SK-N-SH (cell line): ENCODE data around the gene TIAM2. TPM values are rescaled to one million over a fixed set of nuclear protein-coding genes. Genes with fewer than 3 reads are reported as not detected.

Experiments used
- CTCF ChIA-PET: fragments of 300-600, 350-600 bp; formaldehyde crosslinking; extraction: SDS; loops from one replicate; lab custom pipeline; 2021; lab: Yijun Ruan, JAX
- POLR2A ChIA-PET: fragments of 350-600 bp; sonication (Branson Sonifier 250); formaldehyde crosslinking; extraction: SDS; loops from one replicate; lab custom pipeline; 2020; ENCODE audit warnings: antibody characterized with exemption, inconsistent platforms; lab: Yijun Ruan, JAX
- DNase-seq: peaks from one replicate; pipeline ENCODE4 v3.0.0; 2012
- H2AFZ ChIP-seq: fragments of 200-600 bp; sonication (generic); 2 replicates; pipeline ENCODE4 v1.8.1; 2016; ENCODE audit warnings: antibody characterized with exemption, mild to moderate bottlenecking, low read depth
- H3F3A ChIP-seq: fragments of 200-600 bp; sonication (generic); replicated peaks from 2 replicates; pipeline ENCODE3; 2016; ENCODE audit warnings: antibody characterized with exemption, mild to moderate bottlenecking; ENCODE audit not compliant: insufficient read depth
- H3K27ac ChIP-seq, 2 experiments: fragments of 200-500 bp in 1 of 2; fragments of 200-600 bp in 1 of 2; sonication (Bioruptor generic) in 1 of 2; sonication (generic), shearing (Covaris generic) in 1 of 2; 2 replicates each; pipeline versions ENCODE4 v1.5.1 to v1.6.1; 2014 to 2016; ENCODE audit warnings: low read depth in 2 of 2, inconsistent platforms in 1 of 2, low read length in 1 of 2, mild to moderate bottlenecking in 1 of 2, mixed read lengths in 1 of 2
- H3K27me3 ChIP-seq: fragments of 200-600 bp; sonication (generic), shearing (Covaris generic); 2 replicates; pipeline ENCODE4 v1.6.1; 2016; ENCODE audit warnings: mixed run types; ENCODE audit not compliant: insufficient read depth
- H3K36me3 ChIP-seq, 2 experiments: fragments of 200-500 bp in 1 of 2; fragments of 200-600 bp in 1 of 2; sonication (Bioruptor generic) in 1 of 2; sonication (generic) in 1 of 2; replicated peaks in 1 of 2; 2 replicates each; pipeline versions ENCODE3 to v1.5.1; 2014 to 2016; ENCODE audit warnings: low read length in 1 of 2, mild to moderate bottlenecking in 1 of 2; ENCODE audit not compliant: insufficient read depth in 2 of 2, control insufficient read depth in 1 of 2
- H3K4me1 ChIP-seq, 2 experiments: fragments of 200-500 bp in 1 of 2; fragments of 200-600 bp in 1 of 2; sonication (Bioruptor generic) in 1 of 2; sonication (generic), shearing (Covaris generic) in 1 of 2; 2 replicates each; pipeline versions ENCODE4 v1.5.1 to v1.6.1; 2014 to 2016; ENCODE audit warnings: low read depth in 1 of 2, low read length in 1 of 2, mixed run types in 1 of 2; ENCODE audit not compliant: insufficient read depth in 2 of 2, control insufficient read depth in 1 of 2
- H3K4me2 ChIP-seq: fragments of 200-600 bp; sonication (generic), shearing (Covaris generic); 2 replicates; pipeline ENCODE4 v1.6.1; 2017; ENCODE audit warnings: mixed run types
- H3K4me3 ChIP-seq, 2 experiments: fragments of 200-500 bp in 1 of 2; fragments of 200-600 bp in 1 of 2; sonication (Bioruptor generic) in 1 of 2; sonication (generic), shearing (Covaris generic) in 1 of 2; 2 replicates each; pipeline versions ENCODE4 v1.5.1 to v1.8.1; 2014 to 2016; ENCODE audit warnings: low read depth in 2 of 2, inconsistent platforms in 1 of 2, low read length in 1 of 2, mild to moderate bottlenecking in 1 of 2, mixed read lengths in 1 of 2, moderate library complexity in 1 of 2
- H3K79me2 ChIP-seq: fragments of 200-600 bp; sonication (generic); 2 replicates; pipeline ENCODE4 v1.8.1; 2017; ENCODE audit warnings: mild to moderate bottlenecking; ENCODE audit not compliant: insufficient read depth
- H3K9ac ChIP-seq: fragments of 200-600 bp; sonication (generic); 2 replicates; pipeline ENCODE4 v1.6.1; 2017; ENCODE audit warnings: mixed run types
- H3K9me2 ChIP-seq: fragments of 200-600 bp; sonication (generic); 2 replicates; pipeline ENCODE4 v1.6.1; 2017; ENCODE audit warnings: mixed run types
- H3K9me3 ChIP-seq: fragments of 200-600 bp; sonication (generic); 2 replicates; pipeline ENCODE4 v1.6.1; 2017; ENCODE audit warnings: mixed run types, mild to moderate bottlenecking, moderate library complexity
- H4K20me1 ChIP-seq: fragments of 200-600 bp; sonication (generic); 2 replicates; pipeline ENCODE4 v1.6.1; 2017; ENCODE audit warnings: mild to moderate bottlenecking, mixed run types; ENCODE audit not compliant: insufficient read depth
- CHD2 ChIP-seq: fragments of 150-350 bp; IDR thresholded peaks from 2 replicates; pipeline ENCODE4 v1.6.1; 2018; ENCODE audit warnings: low read length; ENCODE audit not compliant: partially characterized antibody
- ELF1 ChIP-seq: IDR thresholded peaks from 2 replicates; pipeline ENCODE4 v1.4.0; 2012
- EP300 ChIP-seq, 2 experiments: IDR thresholded peaks; 2 replicates each; pipeline versions ENCODE4 v1.4.0 to v1.6.1; 2012; ENCODE audit warnings: borderline replicate concordance in 1 of 2, low read depth in 1 of 2, low read length in 1 of 2
- FOXJ3 ChIP-seq: sonication (generic); formaldehyde crosslinking; IDR thresholded peaks from 2 replicates; pipeline ENCODE4 v1.5.1; 2020; ENCODE audit warnings: mild to moderate bottlenecking, missing genetic modification reagents
- FOXM1 ChIP-seq: IDR thresholded peaks from 2 replicates; pipeline ENCODE4 v1.4.0; 2012; ENCODE audit warnings: low read depth, mild to moderate bottlenecking
- GATA2 ChIP-seq: sonication (generic); formaldehyde crosslinking; IDR thresholded peaks from 2 replicates; pipeline ENCODE4 v1.5.0; 2020; ENCODE audit warnings: mild to moderate bottlenecking, missing genetic modification reagents
- JUND ChIP-seq: IDR thresholded peaks from 2 replicates; pipeline ENCODE4 v1.4.0; 2012
- MEF2A ChIP-seq: IDR thresholded peaks from 2 replicates; pipeline ENCODE4 v1.4.0; 2012; ENCODE audit warnings: low read depth, borderline replicate concordance
- NFIC ChIP-seq: IDR thresholded peaks from 2 replicates; pipeline ENCODE4 v1.4.0; 2012; ENCODE audit warnings: borderline replicate concordance
- NRF1 ChIP-seq: IDR thresholded peaks from 2 replicates; pipeline ENCODE4 v1.6.1; 2012; ENCODE audit warnings: low read depth, mild to moderate bottlenecking, low read length
- POLR2AphosphoS5 ChIP-seq: IDR thresholded peaks from 2 replicates; pipeline ENCODE4 v1.6.1; 2012; ENCODE audit warnings: low read depth, low read length
- RAD21 ChIP-seq: IDR thresholded peaks from 2 replicates; pipeline ENCODE4 v1.6.1; 2012; ENCODE audit warnings: mild to moderate bottlenecking, low read length
- RCOR1 ChIP-seq: fragments of 150-350 bp; IDR thresholded peaks from 2 replicates; pipeline ENCODE4 v1.6.1; 2017; ENCODE audit warnings: antibody characterized with exemption, low read length
- RFX5 ChIP-seq: IDR thresholded peaks from 2 replicates; pipeline ENCODE4 v1.6.1; 2012; ENCODE audit warnings: mild to moderate bottlenecking, improper control_type of control experiment, low read length
- RXRA ChIP-seq: IDR thresholded peaks from 2 replicates; pipeline ENCODE4 v1.4.0; 2012; ENCODE audit warnings: low read depth, mild to moderate bottlenecking, borderline replicate concordance
- TAF1 ChIP-seq: IDR thresholded peaks from 2 replicates; pipeline ENCODE4 v1.6.1; 2012; ENCODE audit warnings: low read depth, mild to moderate bottlenecking, low read length, moderate library complexity, borderline replicate concordance
- TCF12 ChIP-seq: IDR thresholded peaks from 2 replicates; pipeline ENCODE4 v1.4.0; 2012
- TEAD4 ChIP-seq: IDR thresholded peaks from 2 replicates; pipeline ENCODE4 v1.4.0; 2012; ENCODE audit warnings: mild to moderate bottlenecking, borderline replicate concordance; ENCODE audit not compliant: insufficient read depth
- WGBS: methylation state at CpG from one replicate; pipeline ENCODE4 v1.1.6; 2017; ENCODE audit warnings: low lambda C conversion rate; 5-methylcytosine and 5-hydroxymethylcytosine counted together
- polyA plus RNA-seq, 3 experiments: library from polyadenylated mRNA; depleted of rRNA; stranded (reverse); fragments of >200 nt; gene quantifications; 2 replicates each; pipeline ENCODE4 v1.2.3, GENCODE V29; 2012
- TF ChIP-seq, protein P1 (sequence below): IDR thresholded peaks from 2 replicates; pipeline ENCODE4 v1.4.0; 2012; ENCODE audit warnings: low read depth, borderline replicate concordance
- TF ChIP-seq, protein P2 (sequence below): IDR thresholded peaks from 2 replicates; pipeline ENCODE4 v1.4.0; 2012; ENCODE audit warnings: low read depth

The TIAM2 gene
- polyA plus RNA-seq, 1 of the 3 experiments (the other 2 are of a cell fraction), result 13.6 TPM

DNA sequence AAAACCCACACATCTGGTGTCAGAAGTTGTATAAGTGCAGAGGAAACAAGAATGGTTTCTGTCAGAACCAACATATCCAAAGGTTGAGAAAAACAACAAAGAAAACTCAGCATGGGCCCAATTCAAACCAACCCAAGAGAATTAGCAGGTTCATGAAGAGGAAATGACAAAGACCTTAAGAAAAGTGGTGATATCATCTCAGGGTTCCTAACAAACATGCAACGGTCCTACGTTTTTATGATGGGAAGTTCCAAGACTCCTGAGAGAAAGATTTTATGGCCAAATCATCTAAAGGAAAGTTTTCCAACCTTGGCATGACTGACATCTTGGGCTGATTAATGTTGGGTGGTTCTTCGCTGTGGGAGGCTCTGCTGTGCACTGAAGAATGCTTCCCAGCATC is 296.2 kb downstream of the TIAM2 start:
- H3K4me2 ChIP-seq, result no peak overlapping the region
- TF ChIP-seq TAF1, result no peak
- no peak for TF ChIP-seq TCF12
- TF ChIP-seq, all 33 proteins: peak for 0
- no peaks in the 10 kb centered on the region for H3K9me3 ChIP-seq
- H3K9ac ChIP-seq, result no peak overlapping the region
- no peaks in the 10 kb centered on the region; the same call in 1 of the 2 replicates for H3K79me2 ChIP-seq
- H2AFZ ChIP-seq, result no peak overlapping the region
- DNase-seq, result no peak
- peaks cover 0 to 13% of the 10 kb centered on the region in 2 experiments; a peak in 2 of 4 replicates for H3K4me1 ChIP-seq
- no peak overlapping the region for H3K27ac ChIP-seq
- no peaks in the 10 kb centered on the region for H3F3A ChIP-seq
- H3K36me3 ChIP-seq, result peaks cover 44 to 61% of the 10 kb centered on the region in 2 experiments
- ChIA-PET CTCF (no interaction called here), POLR2A (no interaction called here)
- H4K20me1 ChIP-seq, result no peaks in the 10 kb centered on the region
- H3K27me3 ChIP-seq, result no peaks in the 10 kb centered on the region
- H3K4me3 ChIP-seq, result no peak overlapping the region
- H3K9me2 ChIP-seq, result no peaks in the 10 kb centered on the region
- WGBS, result 90% methylated on average over 3 of the region's 3 CpGs

DNA sequence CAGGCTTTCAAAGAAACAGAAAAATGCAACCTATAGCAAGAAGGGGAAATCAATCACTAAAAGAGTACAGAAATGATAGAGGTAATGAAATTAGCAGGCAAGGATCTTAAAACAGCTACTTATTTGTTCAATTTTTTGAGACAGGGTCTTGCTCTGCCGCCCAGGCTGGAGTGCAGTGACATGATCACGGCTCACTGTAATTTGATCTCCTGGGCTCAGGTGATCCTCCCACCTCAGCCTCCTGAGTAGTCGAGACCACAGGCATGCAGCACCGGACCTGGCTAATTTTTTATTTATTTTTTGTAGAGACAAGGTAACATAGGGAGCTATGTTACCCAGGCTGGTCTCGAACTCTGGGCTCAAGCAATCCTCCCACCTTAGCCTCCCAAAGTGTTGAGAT is 297.6 kb downstream of the TIAM2 start:
- Histone ChIP-seq H3K27ac (no peak overlapping the region), H3K79me2 (no peaks in the 10 kb centered on the region), H3K9me3 (no peaks in the 10 kb centered on the region), H2AFZ (no peak overlapping the region), H3K9me2 (no peaks in the 10 kb centered on the region), H3K27me3 (no peaks in the 10 kb centered on the region), H4K20me1 (no peaks in the 10 kb centered on the region), H3K4me2 (no peak overlapping the region), H3K9ac (no peak overlapping the region), H3K4me1 (peaks cover 0 to 13% of the 10 kb centered on the region in 2 experiments; a peak in 2 of 4 replicates), H3F3A (peaks cover 4% of the 10 kb centered on the region), H3K36me3 (peaks cover 45 to 65% of the 10 kb centered on the region in 2 experiments), H3K4me3 (no peak overlapping the region)
- WGBS, result 93% methylated on average over 4 of the region's 5 CpGs
- ChIA-PET POLR2A (no interaction called here), CTCF (interaction anchor here (1.5 kb wide), 1 partner anchor 116 kb away, joined by 3 read pairs; no protein-coding TSS in a partner anchor)
- TF ChIP-seq GATA2 (CRISPR knock-in tag), result no peak
- TF ChIP-seq, protein P1, sequence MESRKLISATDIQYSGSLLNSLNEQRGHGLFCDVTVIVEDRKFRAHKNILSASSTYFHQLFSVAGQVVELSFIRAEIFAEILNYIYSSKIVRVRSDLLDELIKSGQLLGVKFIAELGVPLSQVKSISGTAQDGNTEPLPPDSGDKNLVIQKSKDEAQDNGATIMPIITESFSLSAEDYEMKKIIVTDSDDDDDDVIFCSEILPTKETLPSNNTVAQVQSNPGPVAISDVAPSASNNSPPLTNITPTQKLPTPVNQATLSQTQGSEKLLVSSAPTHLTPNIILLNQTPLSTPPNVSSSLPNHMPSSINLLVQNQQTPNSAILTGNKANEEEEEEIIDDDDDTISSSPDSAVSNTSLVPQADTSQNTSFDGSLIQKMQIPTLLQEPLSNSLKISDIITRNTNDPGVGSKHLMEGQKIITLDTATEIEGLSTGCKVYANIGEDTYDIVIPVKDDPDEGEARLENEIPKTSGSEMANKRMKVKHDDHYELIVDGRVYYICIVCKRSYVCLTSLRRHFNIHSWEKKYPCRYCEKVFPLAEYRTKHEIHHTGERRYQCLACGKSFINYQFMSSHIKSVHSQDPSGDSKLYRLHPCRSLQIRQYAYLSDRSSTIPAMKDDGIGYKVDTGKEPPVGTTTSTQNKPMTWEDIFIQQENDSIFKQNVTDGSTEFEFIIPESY, result no peak
- no peak for TF ChIP-seq RCOR1
- TF ChIP-seq FOXJ3 (CRISPR knock-in tag), result no peak
- DNase-seq, result no peak

DNA sequence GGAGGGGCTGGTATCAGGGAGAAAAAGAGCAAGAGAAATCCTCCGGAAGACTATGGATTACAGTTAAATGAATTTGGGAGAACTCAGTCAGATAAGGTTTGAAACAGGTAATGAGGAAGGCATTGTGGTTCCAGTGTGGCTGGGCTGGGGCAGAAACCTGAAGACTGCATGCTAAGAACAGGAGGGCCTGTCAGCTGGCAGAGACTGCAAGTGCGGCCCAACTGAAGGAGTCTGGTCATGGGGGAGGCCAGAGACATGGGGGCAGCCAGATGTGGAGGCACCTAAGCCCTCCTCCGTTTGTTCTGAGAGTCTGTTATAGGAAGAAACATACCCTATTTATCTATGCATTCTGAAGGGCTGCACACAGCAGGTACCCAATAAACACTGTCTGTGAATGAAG is 302.6 kb downstream of the TIAM2 start:
- CTCF ChIA-PET, result interaction anchor here (1.3 to 2.8 kb wide), 2 partner anchors 10 to 14 kb away, joined by 3 to 13 read pairs; no protein-coding TSS in a partner anchor
- Histone ChIP-seq H3K4me2 (no peak overlapping the region), H4K20me1 (no peaks in the 10 kb centered on the region), H3K9me2 (no peaks in the 10 kb centered on the region), H3K9me3 (no peaks in the 10 kb centered on the region), H3K79me2 (no peaks in the 10 kb centered on the region), H3K4me1 (peaks cover 0 to 7% of the 10 kb centered on the region in 2 experiments; a peak in 3 of 4 replicates), H3F3A (peaks cover 4% of the 10 kb centered on the region), H2AFZ (no peak overlapping the region), H3K27ac (no peak overlapping the region), H3K4me3 (no peak overlapping the region), H3K9ac (no peak overlapping the region), H3K36me3 (peaks cover 34 to 82% of the 10 kb centered on the region in 2 experiments), H3K27me3 (no peaks in the 10 kb centered on the region)
- POLR2A ChIA-PET, result no interaction called here
- DNase-seq, result no peak
- 92% methylated on average over 2 of the region's 3 CpGs for WGBS
- TF ChIP-seq JUND (no peak), RAD21 (no peak), ELF1 (no peak), RFX5 (no peak), FOXM1 (no peak), TAF1 (no peak), TEAD4 (no peak), NFIC (no peak), RXRA (no peak), CHD2 (no peak), GATA2 (CRISPR knock-in tag) (no peak), POLR2AphosphoS5 (no peak), MEF2A (no peak), EP300 (IDR thresholded peaks at IDR 0.05; ENCODE audit: borderline replicate concordance in 1 of 2, low read depth in 1 of 2, low read length in 1 of 2) (no peak), NRF1 (no peak)
- TF ChIP-seq, protein P1, result no peak
- TF ChIP-seq, protein P2, sequence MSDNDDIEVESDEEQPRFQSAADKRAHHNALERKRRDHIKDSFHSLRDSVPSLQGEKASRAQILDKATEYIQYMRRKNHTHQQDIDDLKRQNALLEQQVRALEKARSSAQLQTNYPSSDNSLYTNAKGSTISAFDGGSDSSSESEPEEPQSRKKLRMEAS, result no peak
